GM21367 (cell line): ENCODE data around the gene MBP.
"Not testable (repeated sequence)": the region's sequence is repeated elsewhere in the genome, so short reads cannot be mapped to it uniquely, and the experiment has no call there.

Experiments
- ATAC-seq: cut with Tn5 transposase; IDR thresholded peaks from one replicate; pipeline ENCODE4 v1.9.1; 2021; ENCODE audit not compliant: unreplicated experiment

The MBP gene

GRCh38 chr18:77035380-77036187 is 97.0 kb downstream of the MBP start:
- no peak for ATAC-seq

DNA sequence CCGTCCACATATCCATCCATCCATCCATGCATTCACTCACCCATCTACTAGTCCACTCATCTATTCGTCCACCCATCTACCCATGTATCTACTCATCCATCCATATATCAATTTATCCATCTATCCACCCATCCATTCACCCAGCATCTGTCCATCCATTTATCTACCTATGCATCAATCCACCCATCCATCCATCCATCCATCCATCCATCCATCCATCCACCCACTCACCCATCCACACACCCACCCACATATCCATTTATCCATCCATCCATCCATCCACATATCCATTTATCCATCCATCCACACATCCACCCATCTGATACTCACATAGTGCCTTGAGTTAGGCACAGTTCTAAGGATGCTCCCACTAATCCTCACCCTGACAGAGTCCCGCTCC is 99.0 kb downstream of the MBP start:
- ATAC-seq = no peak

DNA sequence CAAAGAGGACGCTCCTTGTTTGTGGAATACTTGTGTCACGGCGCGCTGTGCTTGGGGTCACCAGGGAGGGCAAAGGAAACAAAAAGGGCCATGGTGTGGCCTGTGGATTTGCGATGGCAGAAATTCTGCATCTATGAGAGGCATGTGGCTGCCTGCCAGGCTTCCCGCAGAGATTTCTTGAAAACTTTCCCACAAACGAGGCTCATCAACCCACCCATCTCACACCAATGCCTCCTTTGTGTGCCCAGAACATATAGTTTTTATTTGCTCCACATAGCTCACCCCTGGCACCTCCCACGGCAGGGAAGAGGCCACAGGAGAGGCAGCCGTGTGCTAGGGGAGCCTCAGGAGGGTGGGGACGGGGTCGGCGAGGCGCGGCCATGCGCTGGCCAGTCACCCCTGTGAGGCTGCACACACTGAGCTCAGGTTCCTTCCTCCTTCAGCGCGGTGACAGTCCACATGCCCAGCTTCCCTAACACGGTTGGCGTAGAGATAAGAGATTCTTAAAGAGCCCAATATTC is 100.3 kb downstream of the MBP start:
- no peak for ATAC-seq

DNA sequence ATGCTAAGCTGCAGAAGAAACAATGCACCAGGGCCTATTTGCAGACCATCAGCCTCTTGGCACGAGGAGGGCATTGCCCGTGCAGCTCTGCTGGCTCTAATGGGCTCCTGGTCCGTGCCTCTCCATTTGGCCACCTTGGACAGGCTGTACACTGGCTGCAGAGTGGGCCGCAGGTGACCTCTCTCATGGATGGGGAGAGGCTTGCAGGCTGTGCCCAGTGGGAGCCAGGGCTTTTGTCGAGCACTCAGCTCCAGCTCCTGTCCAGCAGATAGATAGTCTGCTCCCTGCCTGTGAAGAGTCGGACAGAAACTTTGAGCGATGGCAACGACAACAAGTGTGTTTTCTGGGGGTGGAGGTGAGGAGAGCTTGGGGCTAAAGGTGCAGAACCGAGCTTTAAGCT is 100.9 kb downstream of the MBP start:
- ATAC-seq = no peak

DNA sequence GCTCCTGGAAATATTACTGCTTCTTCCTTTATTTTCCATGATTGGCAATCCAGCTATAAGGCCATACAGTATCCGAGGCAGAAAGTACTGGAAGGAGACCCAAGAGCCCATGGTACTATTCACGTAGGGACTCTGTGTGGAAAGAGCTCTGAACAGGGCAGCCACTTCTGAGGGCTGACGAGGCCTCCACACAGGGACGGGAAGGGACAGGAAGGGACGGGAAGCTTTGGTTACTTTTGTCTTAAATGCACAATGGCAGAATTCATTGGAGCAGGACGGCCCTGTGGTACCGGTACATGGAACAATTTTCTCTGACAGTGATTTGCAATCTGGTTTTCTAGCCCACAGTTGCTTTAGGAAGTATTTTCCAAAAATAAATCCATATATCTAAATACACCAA is 102.4 kb downstream of the MBP start:
- no peak for ATAC-seq

- no peak for ATAC-seq
These were observed 106.7 kb downstream of the MBP start for GRCh38 chr18:77025831-77026363.

DNA sequence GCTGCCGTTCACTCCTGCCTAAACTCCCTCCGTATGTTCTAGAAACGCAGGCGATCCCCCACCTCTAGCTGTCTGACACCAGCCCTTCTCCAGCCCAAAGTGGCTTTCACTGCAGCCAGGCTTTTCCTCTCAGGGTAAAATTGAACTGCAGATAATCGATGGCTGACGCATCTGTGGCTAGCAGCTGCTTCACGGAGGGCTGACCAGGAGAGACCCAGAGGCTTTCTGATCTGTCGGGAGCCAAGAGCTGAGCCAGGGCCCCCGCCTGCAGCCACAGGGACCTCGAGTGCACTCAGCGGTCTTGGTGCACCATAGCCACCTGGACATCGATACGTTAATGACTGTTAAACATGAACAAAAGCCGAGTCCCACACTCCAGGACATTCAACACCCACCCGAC is 107.5 kb downstream of the MBP start:
- no peak for ATAC-seq

GRCh38 chr18:77024476-77024875 is 108.1 kb downstream of the MBP start:
- ATAC-seq = no peak

DNA sequence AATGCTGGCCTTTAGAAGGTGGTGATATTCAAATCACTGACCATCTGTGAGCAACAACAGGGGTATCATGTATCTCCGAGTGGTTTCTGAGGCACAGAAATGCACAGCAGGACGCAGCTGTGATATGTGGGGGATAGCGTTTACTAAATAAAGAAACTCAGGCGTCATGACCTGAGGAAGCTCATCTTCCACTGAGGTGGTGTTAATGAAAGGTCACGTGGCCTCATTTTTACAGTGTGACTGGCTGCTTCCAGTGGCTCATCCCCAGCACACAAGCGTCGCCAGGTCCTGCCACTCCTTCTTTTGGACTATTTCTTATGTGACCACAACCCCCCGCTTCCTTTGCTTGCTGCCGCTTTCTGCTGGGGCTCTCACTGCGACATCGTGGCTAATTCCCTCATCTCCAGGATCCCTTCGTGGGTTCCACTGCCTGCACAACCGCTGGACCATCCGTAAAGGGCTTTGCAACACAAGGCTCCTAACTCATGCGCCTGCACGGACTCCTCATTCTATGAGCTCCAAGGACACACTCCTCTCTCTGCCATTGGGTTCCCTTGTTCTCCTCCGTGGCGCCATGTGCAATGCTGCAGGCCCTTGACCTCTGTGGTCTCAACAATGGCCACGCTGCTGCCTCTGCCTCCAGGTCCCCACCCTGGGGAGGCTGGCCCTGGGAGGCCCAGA is 109.3 kb downstream of the MBP start:
- no peak for ATAC-seq

DNA sequence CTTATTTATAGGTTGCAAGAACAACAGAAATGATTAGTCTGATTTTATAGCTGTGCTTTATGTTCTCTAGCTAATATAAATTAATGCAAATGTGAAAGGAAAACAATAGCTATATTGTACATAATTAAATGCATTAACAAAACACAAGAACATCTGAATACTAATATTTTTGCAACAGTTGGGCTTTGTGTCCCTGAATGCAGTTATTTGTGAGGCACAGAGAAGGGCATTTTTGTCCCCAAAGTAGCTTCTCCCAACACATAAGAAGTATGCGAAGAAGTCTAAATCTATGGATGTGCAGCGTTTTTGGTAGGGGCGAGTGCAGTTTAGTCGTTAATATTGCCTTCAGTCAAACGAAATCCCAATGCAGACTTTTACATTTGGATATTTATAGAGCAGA is 110.0 kb downstream of the MBP start:
- ATAC-seq = no peak

GRCh38 chr18:77022116-77022515 is 110.5 kb downstream of the MBP start:
- ATAC-seq = no peak

DNA sequence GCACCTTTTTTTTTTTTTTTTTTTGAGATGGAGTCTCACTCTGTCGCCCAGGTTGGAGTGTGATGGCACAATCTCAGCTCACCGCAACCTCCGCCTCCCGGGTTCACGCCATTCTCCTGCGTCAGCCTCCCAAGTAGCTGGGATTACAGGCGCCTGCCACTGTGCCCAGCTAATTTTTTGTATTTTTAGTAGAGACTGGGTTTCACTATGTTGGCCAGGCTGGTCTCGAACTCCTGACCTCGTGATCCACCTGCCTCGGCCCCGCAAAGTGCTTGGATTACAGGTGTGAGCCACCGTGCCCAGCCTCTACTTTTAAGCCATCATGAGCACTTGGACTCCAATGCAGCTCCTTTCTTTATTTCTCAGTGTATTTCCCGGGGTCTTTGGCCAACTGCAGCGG is 111.1 kb downstream of the MBP start:
- not testable (repeated sequence) for ATAC-seq

DNA sequence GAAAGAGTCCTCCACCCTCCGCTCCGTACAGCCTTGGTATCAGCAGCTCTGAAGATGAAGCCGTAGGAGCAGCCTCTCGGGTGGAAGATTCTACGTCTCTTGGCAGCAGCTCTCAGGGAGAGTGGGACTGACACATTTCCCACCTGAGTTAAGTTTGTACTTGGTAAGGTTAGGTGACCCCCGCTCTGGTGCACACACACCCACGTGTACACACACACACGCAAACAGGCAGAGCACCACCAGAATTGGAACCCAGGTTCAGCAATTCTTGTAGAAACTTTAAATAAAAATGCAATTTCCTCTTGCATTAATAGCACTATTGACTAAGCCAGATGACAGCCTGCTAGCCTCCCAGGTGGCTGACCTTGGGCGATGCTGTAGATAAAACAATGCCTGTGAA is 111.5 kb downstream of the MBP start:
- no peak for ATAC-seq

DNA sequence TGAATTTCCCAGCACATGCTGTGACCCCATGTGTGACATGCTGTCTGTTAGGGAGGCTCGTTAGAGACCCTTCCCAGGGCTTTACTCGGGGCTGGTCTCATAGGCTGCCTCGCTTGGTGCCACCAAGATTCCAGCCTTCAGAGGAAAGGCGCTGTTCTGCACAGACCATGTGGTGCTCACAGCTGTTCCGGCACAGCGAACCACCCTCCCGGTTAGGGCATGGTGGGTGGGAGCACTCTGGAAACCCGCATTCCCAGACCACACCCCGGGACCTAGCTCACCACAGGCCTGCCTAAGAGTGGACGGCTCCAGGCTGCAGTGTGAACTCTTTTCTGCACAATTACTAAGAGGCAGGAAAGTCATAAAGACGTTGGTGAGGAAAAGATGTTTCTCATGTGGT is 112.0 kb downstream of the MBP start:
- no peak for ATAC-seq

- ATAC-seq = no peak
These were observed 112.9 kb downstream of the MBP start for GRCh38 chr18:77019641-77020040.

- ATAC-seq = not testable (repeated sequence)
These were observed 113.9 kb downstream of the MBP start for GRCh38 chr18:77018650-77019049.

DNA sequence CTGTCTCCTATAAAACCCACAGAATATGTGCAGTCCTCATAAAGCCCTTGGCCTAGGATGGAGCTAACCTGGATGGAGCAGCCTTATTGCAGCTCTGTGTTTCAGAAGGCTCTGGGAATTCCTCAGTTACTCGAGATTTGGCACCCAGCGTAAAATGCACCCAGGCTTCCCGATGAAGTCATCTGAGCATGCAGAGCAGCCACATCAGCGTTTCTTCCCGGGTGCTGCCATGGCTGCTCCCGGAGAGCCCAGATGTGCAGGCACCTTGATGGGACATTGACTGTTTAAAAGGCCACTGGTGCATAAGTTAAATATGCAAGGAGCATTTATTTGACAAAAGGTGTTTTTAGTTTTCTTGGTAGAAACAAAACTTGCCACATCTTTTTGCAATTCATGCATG is 115.2 kb downstream of the MBP start:
- no peak for ATAC-seq

DNA sequence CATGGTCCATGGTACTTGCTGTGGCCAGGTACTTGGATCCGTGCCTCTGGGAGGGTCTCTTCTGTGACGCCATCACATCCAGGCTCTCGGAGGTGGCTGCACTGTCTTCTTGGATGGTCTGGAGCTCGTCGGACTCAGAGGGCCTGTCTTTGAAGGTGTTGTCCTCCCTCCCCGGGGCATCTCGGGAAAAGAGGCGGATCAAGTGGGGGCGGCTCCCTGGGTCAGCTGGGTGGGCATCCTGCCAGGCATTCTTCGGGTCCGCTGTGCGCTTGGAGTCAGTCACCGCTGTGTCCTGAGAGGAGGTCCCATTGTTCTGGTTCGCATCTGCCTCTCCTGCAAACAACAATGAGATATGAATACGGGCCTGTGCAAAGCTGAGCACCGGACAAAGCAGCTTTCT is 115.6 kb downstream of the MBP start:
- no peak for ATAC-seq

DNA sequence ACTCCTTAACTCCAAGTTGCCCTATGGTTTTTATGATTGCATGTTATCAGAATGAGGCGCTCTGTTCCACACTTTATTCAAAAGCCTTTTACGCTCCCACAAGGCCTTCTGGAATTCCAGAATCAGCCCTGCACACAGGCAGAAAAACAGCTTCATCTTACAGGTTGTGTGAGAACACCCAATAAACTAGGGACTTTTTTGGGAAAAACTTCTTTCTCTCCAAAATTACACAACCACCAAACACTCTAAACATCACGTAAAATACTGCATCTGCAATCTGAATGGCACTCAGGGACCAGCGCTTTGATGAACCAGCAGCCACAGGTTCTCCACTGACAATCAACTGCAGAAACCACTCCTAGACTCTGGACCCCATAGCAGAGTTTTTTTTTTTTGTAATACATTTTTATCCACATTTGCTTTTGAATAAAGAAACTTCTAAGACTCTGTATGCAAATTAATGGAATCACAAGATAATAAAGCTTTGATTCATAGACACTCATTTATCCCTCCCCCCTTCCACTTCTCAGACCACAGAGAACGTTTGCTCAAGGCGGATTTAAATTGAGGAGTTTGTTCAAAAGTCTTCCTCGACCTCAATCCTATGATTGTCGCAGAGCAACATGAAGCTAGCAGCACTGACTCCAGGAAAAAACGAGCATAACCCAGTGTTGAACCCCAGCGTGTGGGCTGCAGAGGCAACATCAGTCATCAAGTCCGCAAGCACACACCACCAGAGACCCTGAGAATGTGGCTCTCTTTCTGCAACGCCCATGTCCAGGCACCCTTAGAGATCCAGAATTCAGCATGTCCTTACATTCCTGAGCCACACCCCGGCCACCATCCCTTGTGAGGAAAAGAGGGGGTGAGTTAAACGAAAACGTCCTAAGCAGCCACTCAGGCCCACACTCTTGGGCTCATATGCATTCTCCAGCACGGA is 116.5 kb downstream of the MBP start:
- no peak for ATAC-seq

DNA sequence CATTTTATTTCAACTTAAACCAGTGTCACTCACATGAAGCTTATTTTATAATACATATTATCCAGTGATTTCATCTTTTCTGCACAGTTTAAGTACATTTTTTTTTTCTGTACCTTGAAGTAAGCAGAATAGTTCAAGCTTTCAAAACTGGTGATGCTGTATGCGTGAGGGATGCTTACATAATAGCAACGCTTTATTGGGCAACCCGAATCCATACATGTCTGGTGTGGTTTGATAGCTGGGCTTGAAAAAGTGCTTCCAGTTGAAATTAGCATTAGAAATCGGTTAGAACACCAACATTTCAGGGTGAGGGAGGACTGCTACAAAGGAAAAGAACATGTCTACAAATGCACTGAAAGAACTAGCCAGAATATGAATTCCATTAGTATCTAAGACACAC is 117.4 kb downstream of the MBP start:
- no peak for ATAC-seq

- no peak for ATAC-seq
These were observed 118.0 kb downstream of the MBP start for GRCh38 chr18:77014538-77014937.
